ENCODE measurements around the gene TREX2. TPM values are rescaled to one million over a fixed set of nuclear protein-coding genes. Genes with fewer than 3 reads are reported as not detected.

The TREX2 gene
- total and polyA plus RNA-seq, 8 donors = 0.55 to 1.4 (median 0.92) TPM

DNA sequence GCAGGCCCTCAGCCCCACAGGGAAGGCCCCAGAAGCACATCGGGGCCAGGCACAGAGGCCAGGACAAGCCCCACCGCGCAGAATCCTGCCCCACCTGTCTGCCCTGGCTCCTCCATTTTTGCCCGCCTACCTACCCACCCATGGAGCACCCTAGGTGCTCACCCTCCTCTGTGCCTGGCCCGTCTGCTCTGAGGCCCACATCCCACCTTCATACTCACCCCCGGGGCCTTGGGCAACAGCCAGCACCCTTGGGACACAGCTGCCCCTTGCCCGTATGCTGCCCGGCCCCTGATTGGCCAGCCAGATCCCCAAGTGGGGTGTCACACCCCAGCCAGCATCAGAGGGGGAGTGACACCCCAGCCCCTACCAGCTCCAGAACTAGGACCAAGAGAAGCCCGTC lies 10.8 kb upstream of the TREX2 start:
- ATAC-seq (no peak), DNase-seq (no peak)
- no peaks in the 10 kb centered on the region for H3K4me1 ChIP-seq
- H3K27me3 ChIP-seq = no peaks in the 10 kb centered on the region
- H3K27ac ChIP-seq = no peak overlapping the region
- TF ChIP-seq, protein P1, sequence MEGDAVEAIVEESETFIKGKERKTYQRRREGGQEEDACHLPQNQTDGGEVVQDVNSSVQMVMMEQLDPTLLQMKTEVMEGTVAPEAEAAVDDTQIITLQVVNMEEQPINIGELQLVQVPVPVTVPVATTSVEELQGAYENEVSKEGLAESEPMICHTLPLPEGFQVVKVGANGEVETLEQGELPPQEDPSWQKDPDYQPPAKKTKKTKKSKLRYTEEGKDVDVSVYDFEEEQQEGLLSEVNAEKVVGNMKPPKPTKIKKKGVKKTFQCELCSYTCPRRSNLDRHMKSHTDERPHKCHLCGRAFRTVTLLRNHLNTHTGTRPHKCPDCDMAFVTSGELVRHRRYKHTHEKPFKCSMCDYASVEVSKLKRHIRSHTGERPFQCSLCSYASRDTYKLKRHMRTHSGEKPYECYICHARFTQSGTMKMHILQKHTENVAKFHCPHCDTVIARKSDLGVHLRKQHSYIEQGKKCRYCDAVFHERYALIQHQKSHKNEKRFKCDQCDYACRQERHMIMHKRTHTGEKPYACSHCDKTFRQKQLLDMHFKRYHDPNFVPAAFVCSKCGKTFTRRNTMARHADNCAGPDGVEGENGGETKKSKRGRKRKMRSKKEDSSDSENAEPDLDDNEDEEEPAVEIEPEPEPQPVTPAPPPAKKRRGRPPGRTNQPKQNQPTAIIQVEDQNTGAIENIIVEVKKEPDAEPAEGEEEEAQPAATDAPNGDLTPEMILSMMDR (IDR thresholded peaks at IDR 0.05) = no peak
- H3K4me3 ChIP-seq = no peak overlapping the region
- intact Hi-C loops (cut with DNase I) = no loop called here
- H3K9me3 ChIP-seq = no peaks in the 10 kb centered on the region
- H3K36me3 ChIP-seq = peaks cover 0 to 47% of the 10 kb centered on the region in 2 donors

DNA sequence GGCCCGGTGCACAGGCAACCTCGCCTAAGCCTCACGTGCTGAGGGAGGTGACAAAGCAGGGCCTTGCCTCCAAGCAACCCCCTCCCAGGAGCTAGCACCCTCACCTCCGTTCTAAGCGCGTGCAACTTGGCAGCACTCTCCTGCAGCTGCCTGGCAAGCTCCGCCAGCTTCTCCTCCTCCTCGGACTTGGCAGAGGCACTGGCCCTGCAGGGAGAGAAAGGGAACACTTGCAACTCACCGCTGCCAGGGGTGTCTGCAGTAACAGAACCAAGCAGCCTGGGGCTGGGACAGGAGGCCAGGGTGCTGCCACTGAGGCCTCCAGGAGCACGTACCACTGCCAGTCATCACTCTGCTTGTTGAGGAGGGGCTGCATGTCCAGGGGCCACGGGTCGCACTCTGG lies 10.3 kb upstream of the TREX2 start:
- H3K27ac ChIP-seq = no peak overlapping the region
- H3K9me3 ChIP-seq = no peaks in the 10 kb centered on the region
- TF ChIP-seq, protein P1 (IDR thresholded peaks at IDR 0.05) = no peak
- intact Hi-C loops (cut with DNase I) = no loop called here
- no peaks in the 10 kb centered on the region for H3K4me1 ChIP-seq
- no peak overlapping the region for H3K4me3 ChIP-seq
- H3K36me3 ChIP-seq = peaks cover 0 to 50% of the 10 kb centered on the region in 2 donors
- ATAC-seq (no peak), DNase-seq (no peak)
- no peaks in the 10 kb centered on the region for H3K27me3 ChIP-seq

DNA sequence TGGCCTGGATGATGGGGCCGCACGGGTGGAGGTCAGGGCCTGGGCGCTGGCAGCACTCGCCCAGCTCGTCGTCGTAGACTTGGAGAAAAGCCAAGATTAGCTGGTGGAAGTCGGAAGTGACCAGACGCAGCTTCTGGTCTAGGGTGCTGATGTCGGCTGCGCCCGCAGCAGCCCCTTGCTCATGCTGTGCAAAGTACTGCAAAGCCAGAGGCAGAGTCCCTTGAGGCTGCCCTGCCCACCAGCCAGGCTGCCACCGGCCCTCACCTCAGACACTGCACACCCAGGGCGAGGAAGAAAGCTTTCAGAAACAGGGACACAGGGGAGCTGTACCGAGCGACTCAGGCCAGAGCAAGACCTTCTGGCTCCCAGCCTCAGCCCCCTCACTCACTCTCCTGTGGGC lies 9.7 kb upstream of the TREX2 start:
- H3K27me3 ChIP-seq = no peaks in the 10 kb centered on the region
- no peak overlapping the region for H3K4me3 ChIP-seq
- no peak overlapping the region for H3K27ac ChIP-seq
- TF ChIP-seq, protein P1 (IDR thresholded peaks at IDR 0.05) = no peak
- H3K9me3 ChIP-seq = no peaks in the 10 kb centered on the region
- peaks cover 0 to 53% of the 10 kb centered on the region in 2 donors for H3K36me3 ChIP-seq
- DNase-seq (no peak), ATAC-seq (no peak)
- intact Hi-C loops (cut with DNase I) = no loop called here
- H3K4me1 ChIP-seq = no peaks in the 10 kb centered on the region

DNA sequence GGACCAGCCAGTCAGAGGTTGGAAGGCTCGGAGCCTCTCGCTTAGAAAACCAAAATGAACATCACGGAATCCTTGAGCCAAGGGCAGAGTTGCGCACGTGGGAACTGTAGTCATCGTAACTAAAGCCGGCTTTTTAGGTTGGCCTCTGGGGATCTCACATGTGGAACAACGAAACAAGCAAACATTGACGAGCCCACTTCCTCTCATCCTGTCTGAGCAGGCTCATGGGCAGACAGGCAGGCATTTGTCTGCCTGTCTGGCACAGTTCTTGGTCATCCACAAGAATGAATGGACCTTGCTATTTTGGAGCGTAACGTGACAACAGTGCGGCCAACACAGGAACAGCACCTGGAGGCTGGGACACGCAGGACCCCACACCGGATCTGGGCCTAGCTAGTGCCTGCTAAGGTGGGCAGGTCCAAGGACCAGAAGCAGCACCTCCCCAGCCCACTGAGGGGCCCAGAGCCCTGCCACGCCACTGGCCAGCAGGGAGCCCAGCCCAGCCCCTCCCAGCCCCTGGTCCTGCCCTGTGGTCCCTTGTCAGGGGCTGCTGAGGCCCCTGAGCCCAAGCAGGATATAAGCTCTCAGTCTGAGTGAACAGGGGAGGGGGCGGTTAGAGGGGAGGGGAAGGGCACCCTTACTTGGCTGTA lies 9.2 kb upstream of the TREX2 start:
- H3K4me1 ChIP-seq = no peaks in the 10 kb centered on the region
- TF ChIP-seq, protein P1 (IDR thresholded peaks at IDR 0.05) = no peak
- no peak overlapping the region for H3K27ac ChIP-seq

DNA sequence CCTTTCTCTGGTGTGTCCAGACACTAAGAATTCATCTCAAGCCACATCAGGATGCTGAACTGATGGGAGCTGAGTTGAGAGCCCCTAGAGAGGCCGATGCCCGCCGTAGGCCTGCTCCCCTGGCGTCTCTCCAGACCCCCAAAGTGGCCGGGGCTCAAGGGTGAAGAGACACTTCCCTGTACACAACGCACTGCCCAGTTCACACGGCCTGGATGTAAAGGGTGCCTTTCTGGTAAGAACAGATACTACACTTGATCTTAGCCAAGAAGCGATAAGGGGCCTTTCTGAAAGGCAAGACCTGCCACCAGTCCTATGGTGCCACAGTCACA lies 5.1 kb upstream of the TREX2 start:
- TF ChIP-seq, protein P1 (IDR thresholded peaks at IDR 0.05) = no peak
- Histone ChIP-seq H3K27me3 (no peaks in the 10 kb centered on the region), H3K36me3 (peaks cover 0 to 53% of the 10 kb centered on the region in 2 donors), H3K9me3 (no peaks in the 10 kb centered on the region), H3K4me1 (no peaks in the 10 kb centered on the region), H3K4me3 (no peak overlapping the region), H3K27ac (no peak overlapping the region)
- DNase-seq = no peak
- no peak for ATAC-seq
- intact Hi-C loops (cut with DNase I) = no loop called here

More for the DNA sequence above, 9.2 kb upstream of the TREX2 start:
- ATAC-seq = no peak
- Histone ChIP-seq H3K27me3 (no peaks in the 10 kb centered on the region), H3K9me3 (no peaks in the 10 kb centered on the region), H3K4me3 (no peak overlapping the region), H3K36me3 (peaks cover 0 to 59% of the 10 kb centered on the region in 2 donors)
- no peak for DNase-seq
- intact Hi-C loops (cut with DNase I) = no loop called here

Measured in left lung (tissue), 10 donors.